Measurements from ENCODE around the gene ZBTB20.

The ZBTB20 gene

DNA sequence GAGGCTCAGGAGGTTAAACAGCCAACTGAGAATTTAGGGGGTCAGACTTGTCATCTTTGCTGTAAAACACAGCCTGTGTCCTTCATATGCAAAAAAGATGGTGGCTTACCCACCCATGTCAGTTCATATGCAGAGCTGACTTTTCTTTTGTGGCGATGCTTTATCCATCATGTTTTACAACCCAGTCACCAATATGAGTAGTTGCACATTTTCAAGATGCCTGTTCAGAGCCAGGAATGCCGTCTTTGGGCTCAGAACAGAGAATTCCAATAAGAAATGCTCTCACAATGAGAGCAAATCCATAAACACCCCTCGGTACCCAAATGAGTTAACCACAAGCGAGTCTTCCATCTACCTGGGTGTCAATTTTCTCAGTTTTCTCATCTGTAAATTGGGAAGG is 769.7 kb downstream of the ZBTB20 start:
- H4K20me1 ChIP-seq (ENCODE audit: insufficient read depth, low read length), result no peaks in the 10 kb centered on the region
- DNase-seq, result no peak
- H3F3A ChIP-seq (ENCODE audit: insufficient read depth, low read length), result no peaks in the 10 kb centered on the region
- H3K9ac ChIP-seq (ENCODE audit: low read length), result no peak overlapping the region
- no peaks in the 10 kb centered on the region for H3K4me1 ChIP-seq (ENCODE audit: low read length)
- H3K4me3 ChIP-seq (ENCODE audit: low read length), result no peak overlapping the region
- no peak overlapping the region for H3K4me2 ChIP-seq (ENCODE audit: low read depth, low read length)
- H3K27ac ChIP-seq (ENCODE audit: low read length), result no peak overlapping the region
- TF ChIP-seq, protein P1, sequence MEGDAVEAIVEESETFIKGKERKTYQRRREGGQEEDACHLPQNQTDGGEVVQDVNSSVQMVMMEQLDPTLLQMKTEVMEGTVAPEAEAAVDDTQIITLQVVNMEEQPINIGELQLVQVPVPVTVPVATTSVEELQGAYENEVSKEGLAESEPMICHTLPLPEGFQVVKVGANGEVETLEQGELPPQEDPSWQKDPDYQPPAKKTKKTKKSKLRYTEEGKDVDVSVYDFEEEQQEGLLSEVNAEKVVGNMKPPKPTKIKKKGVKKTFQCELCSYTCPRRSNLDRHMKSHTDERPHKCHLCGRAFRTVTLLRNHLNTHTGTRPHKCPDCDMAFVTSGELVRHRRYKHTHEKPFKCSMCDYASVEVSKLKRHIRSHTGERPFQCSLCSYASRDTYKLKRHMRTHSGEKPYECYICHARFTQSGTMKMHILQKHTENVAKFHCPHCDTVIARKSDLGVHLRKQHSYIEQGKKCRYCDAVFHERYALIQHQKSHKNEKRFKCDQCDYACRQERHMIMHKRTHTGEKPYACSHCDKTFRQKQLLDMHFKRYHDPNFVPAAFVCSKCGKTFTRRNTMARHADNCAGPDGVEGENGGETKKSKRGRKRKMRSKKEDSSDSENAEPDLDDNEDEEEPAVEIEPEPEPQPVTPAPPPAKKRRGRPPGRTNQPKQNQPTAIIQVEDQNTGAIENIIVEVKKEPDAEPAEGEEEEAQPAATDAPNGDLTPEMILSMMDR (IDR thresholded peaks at IDR 0.05; ENCODE audit: low read length), result no peak
- no peak for TF ChIP-seq EZH2phosphoT487 (IDR thresholded peaks at IDR 0.05; ENCODE audit: low read length)
- no peak for TF ChIP-seq EZH2 (optimal IDR thresholded peaks at IDR 0.05; ENCODE audit: low read depth, low read length)
- no peaks in the 10 kb centered on the region for H3K9me2 ChIP-seq (replicated peaks; ENCODE audit: insufficient read depth, low read length)
- no peaks in the 10 kb centered on the region for H3K36me3 ChIP-seq (replicated peaks; ENCODE audit: insufficient read depth, low read length)
- H3K79me2 ChIP-seq (ENCODE audit: low read length), result no peaks in the 10 kb centered on the region
- no peaks in the 10 kb centered on the region for H3K27me3 ChIP-seq (replicated peaks; ENCODE audit: insufficient read depth, low read length)
- H3K9me3 ChIP-seq (replicated peaks; ENCODE audit: insufficient read depth, low read length), result no peaks in the 10 kb centered on the region
- H2AFZ ChIP-seq (ENCODE audit: low read length), result no peak overlapping the region

DNA sequence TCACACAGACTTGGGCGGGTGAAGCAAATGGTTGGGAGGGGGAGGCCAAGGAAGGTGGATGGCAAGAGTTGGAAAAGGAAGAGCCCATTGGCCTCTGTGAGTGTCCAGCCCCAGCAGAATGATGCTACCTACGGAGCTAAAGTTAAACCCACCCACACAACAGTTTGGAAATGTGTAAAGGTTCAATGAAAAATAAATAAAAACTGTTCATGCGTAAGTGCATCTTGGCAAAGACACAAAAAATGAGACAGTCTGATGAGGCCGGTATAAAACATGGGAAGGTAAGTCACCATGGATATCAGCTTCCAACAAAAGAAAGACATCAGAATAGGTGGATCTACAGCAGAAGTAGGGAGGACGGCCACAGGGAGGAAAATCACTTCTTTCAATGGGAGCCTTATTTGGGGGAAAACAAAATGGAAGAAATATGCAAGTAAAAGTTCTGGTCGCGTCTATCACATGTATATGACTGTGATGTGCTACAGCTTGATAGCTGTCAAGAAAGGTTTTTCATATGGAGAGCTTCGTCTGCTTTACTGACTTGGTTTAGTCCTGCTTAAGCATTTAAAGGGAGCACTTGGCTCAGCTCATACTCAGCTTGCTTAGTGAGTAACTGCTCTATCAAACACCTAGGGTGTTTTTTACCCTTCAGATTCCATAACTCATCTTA is 770.4 kb downstream of the ZBTB20 start:
- no peaks in the 10 kb centered on the region for H3F3A ChIP-seq (ENCODE audit: insufficient read depth, low read length)
- H3K4me3 ChIP-seq (ENCODE audit: low read length), result no peak overlapping the region
- no peak for DNase-seq
- H4K20me1 ChIP-seq (ENCODE audit: insufficient read depth, low read length), result no peaks in the 10 kb centered on the region
- H3K36me3 ChIP-seq (replicated peaks; ENCODE audit: insufficient read depth, low read length), result no peaks in the 10 kb centered on the region
- no peaks in the 10 kb centered on the region for H3K79me2 ChIP-seq (ENCODE audit: low read length)
- H3K27me3 ChIP-seq (replicated peaks; ENCODE audit: insufficient read depth, low read length), result no peaks in the 10 kb centered on the region
- H3K4me2 ChIP-seq (ENCODE audit: low read depth, low read length), result no peak overlapping the region
- H3K9ac ChIP-seq (ENCODE audit: low read length), result no peak overlapping the region
- no peaks in the 10 kb centered on the region for H3K9me3 ChIP-seq (replicated peaks; ENCODE audit: insufficient read depth, low read length)
- no peaks in the 10 kb centered on the region for H3K9me2 ChIP-seq (replicated peaks; ENCODE audit: insufficient read depth, low read length)
- no peak overlapping the region for H3K27ac ChIP-seq (ENCODE audit: low read length)
- TF ChIP-seq EZH2 (optimal IDR thresholded peaks at IDR 0.05; ENCODE audit: low read depth, low read length) (no peak), EZH2phosphoT487 (IDR thresholded peaks at IDR 0.05; ENCODE audit: low read length) (no peak)
- TF ChIP-seq, protein P1 (IDR thresholded peaks at IDR 0.05; ENCODE audit: low read length), result no peak
- no peak overlapping the region for H2AFZ ChIP-seq (ENCODE audit: low read length)
- H3K4me1 ChIP-seq (ENCODE audit: low read length), result no peaks in the 10 kb centered on the region

DNA sequence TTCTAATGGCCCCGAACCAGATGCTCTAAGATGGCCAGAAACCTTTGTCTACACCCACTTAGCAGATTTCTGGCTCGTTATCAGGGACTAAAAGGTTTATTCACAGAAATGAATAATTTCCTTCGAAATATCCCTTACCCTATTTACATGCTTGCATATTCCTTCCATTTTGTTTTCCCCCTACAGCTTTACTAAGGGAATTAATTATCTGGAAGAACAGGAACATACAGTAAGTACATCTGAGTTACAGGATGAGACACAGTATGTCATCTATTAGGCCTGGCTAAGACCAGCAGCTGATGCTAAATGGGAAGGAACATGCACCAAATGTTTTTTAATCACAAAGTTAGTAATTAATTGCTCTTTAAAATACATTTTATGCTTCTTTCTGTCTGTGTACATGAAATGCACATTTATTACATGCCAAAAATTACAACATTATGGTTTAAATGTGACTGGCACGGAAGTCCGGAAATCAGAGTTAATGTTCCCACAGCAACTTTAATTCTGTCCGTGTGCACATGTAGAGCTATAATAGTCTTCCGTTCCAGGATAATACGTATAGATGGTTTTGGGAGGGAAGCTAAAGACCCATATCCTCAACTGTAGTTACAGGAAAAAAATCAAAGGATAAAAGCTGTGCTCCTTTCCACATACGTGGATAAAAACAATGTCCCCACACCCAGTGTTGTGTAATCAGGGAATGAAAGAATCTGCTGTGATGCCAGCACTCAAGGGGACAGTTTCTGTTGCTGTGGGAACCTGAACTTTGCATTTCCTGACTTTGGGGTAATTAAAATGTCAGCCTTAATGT is 771.3 kb downstream of the ZBTB20 start:
- DNase-seq, result no peak
- no peak overlapping the region for H3K4me2 ChIP-seq (ENCODE audit: low read depth, low read length)
- no peaks in the 10 kb centered on the region for H3K36me3 ChIP-seq (replicated peaks; ENCODE audit: insufficient read depth, low read length)
- no peak overlapping the region for H3K9ac ChIP-seq (ENCODE audit: low read length)
- no peaks in the 10 kb centered on the region for H3K79me2 ChIP-seq (ENCODE audit: low read length)
- no peak overlapping the region for H2AFZ ChIP-seq (ENCODE audit: low read length)
- no peaks in the 10 kb centered on the region for H3K9me2 ChIP-seq (replicated peaks; ENCODE audit: insufficient read depth, low read length)
- no peak for TF ChIP-seq EZH2phosphoT487 (IDR thresholded peaks at IDR 0.05; ENCODE audit: low read length)
- TF ChIP-seq EZH2 (optimal IDR thresholded peaks at IDR 0.05; ENCODE audit: low read depth, low read length), result no peak
- TF ChIP-seq, protein P1 (IDR thresholded peaks at IDR 0.05; ENCODE audit: low read length), result no peak
- no peaks in the 10 kb centered on the region for H3F3A ChIP-seq (ENCODE audit: insufficient read depth, low read length)
- H3K27ac ChIP-seq (ENCODE audit: low read length), result no peak overlapping the region
- H3K9me3 ChIP-seq (replicated peaks; ENCODE audit: insufficient read depth, low read length), result no peaks in the 10 kb centered on the region
- H3K27me3 ChIP-seq (replicated peaks; ENCODE audit: insufficient read depth, low read length), result no peaks in the 10 kb centered on the region
- no peaks in the 10 kb centered on the region for H4K20me1 ChIP-seq (ENCODE audit: insufficient read depth, low read length)
- H3K4me3 ChIP-seq (ENCODE audit: low read length), result no peak overlapping the region
- no peaks in the 10 kb centered on the region for H3K4me1 ChIP-seq (ENCODE audit: low read length)

Data from MM.1S (cell line).